Astrocyte (in vitro differentiated cells and primary cell): ENCODE results near the gene SPIB.

Experiments used
- CTCF ChIP-seq: IDR thresholded peaks from 2 replicates; pipeline ENCODE4 v1.5.1; 2011; ENCODE audit warnings: low read depth, mild to moderate bottlenecking, inconsistent platforms, low read length, moderate library complexity; ENCODE audit not compliant: insufficient read depth
- EZH2 ChIP-seq: IDR thresholded peaks from 2 replicates; pipeline ENCODE4 v1.6.1; 2012; ENCODE audit warnings: mild to moderate bottlenecking, low read length, inconsistent platforms; ENCODE audit not compliant: insufficient read depth

GRCh38 chr19:50398675-50399367, 19.9 kb upstream of the SPIB start:
- TF ChIP-seq CTCF (no peak), EZH2 (no peak)
